ENCODE measurements around the gene CCBE1.

The CCBE1 gene

GRCh38 chr18:59612381-59612780 lies 84.8 kb downstream of the CCBE1 start:
- no peak for DNase-seq

DNA sequence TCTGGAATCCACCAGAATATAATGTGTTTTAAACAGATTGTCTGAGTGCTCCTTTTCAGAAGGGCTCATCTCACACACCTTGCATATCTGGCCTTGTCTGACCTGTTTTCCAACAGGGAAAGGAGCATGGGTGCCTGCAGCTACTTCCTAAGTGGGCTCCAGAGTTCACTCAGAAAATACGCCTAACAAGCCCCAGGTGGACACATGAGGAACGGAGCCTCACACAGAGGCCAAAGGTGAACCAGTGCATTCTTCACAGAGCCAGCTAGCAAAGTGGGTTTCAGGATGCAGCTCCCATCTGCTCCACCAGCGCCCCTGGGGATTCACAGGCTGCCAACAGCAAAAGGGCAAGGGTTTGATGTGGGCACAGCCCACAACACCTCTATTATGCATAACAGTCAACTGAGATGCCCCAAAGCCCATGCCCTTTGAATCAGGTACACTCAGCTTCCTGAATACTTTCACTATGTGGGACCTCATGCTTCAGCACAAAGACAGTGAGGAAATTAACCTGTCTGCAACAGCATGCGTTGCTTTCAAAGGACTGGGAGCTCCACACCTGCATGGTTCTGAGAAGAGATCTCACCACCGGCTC lies 86.6 kb downstream of the CCBE1 start:
- no peak for DNase-seq

- no peak for DNase-seq
Measured at GRCh38 chr18:59609654-59610053, 87.6 kb downstream of the CCBE1 start.

DNA sequence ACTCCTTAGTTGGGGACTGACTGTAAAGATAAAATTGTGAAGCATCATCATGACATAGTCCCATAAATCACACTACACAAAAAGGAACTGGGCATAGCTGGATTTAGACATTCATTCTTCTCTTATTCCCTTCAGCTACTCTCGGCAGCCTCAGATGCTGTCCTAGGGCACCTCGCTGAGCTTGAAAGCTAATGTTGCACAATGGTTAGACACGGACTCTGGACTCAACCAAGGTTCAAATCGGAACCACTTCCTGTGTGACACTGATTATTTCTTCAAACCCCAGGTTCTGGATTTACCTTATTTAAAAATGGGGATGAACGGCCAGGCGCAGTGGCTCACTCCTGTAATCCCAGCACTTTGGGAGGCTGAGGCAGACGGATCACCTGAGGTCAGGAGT lies 89.8 kb downstream of the CCBE1 start:
- DNase-seq = no peak

GRCh38 chr18:59607078-59607379 lies 90.2 kb downstream of the CCBE1 start:
- no peak for DNase-seq

DNA sequence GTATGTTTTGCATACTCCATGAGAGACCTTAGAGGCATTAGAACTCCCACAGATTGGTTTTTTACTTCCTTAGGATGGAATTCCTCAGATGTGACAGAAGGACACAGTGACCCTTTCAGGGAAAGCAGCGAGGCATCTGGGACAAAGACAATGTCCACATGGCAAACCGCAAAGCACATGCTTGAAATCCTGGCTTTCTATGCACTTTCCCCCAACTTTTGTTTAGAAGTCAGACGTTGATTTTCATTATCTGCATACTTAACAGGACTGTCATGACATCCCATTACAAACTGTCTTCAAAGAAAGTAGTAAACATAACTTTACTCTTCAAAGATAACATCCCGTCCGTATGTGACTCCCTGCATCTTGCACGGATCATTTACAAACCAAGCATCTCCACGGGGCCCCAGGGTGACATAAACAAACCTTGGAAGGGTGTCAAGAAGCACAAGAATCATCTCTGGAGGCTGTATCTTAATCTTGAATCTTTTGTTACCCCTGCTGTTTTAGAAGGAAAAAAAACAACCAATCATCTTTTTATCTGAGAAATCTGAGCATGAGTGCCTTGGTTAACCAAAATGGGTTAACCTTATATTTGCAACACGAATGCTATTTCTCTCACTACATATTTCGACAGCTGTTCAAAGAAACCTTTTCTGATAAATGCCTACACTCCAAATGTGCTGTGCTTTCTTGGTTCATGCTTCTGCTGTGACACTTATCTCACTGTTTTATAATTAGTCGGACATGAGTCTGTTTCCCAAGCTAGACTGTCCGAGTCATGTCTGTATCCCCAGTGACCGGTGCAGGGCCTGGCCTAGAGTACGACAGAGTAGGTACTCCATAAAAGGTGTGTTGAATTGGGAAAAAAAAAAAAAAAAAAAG lies 90.8 kb downstream of the CCBE1 start:
- no peak for DNase-seq

- no peak for DNase-seq
Measured at GRCh38 chr18:59605633-59606192, 91.5 kb downstream of the CCBE1 start.

DNA sequence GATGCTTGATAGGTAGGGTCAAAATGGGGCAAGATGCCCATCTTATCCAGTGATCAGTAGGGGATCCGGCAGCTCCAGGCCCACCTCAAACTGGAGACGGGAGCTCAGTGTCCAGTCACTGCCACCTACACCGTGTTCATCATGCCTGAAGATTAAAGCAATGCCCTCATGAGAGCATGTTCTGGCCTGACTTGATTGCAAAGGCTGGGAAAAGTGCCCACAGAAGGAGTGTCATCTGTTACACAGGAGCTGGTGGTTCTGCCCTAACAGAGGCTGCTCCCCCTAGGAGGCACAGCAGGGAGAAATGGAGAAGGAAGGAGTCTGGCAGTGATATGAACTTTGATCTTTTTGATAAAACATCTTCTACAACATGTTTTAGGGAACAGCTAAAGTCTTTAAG lies 92.3 kb downstream of the CCBE1 start:
- DNase-seq = no peak

- DNase-seq = no peak
Measured at GRCh38 chr18:59597049-59597448, 100.2 kb downstream of the CCBE1 start.

DNA sequence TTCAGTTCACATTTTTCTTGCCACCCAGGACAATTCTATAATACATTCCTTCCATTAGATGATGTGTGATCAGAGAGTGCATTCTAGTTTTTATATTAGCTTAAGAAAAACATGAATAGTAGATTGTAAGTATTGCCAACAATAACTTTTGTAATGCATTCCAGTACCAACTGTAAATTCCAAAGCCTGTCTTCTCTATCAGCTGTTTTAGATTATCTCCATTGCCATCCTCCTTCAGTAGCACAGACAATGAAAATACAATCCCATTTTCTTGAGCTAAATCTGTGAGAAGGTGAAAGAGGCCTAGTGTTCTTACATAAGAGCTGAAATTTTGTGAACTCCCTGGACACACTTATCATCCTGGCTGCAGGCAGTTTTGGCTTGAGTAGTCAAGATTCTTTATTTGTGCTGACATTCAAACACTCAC lies 103.9 kb downstream of the CCBE1 start:
- no peak for DNase-seq

DNA sequence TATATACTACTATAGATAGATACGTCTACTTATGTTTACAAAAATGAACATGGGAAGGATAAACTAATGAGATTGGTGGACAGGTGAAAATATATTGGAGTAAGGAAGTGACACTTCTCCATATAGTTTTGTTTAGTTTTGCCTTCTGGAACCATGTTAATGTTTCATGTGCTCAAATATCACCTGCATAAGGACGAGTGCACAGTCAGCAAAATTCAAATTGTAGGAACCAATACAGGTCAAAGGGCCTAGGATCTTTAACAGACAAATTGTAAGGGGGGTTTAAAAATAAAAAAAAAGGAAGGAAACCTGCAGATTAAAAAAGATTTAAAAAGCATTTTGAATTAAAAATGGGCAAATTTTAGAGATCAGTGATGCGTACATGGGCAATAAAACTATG lies 104.6 kb downstream of the CCBE1 start:
- DNase-seq = no peak

DNA sequence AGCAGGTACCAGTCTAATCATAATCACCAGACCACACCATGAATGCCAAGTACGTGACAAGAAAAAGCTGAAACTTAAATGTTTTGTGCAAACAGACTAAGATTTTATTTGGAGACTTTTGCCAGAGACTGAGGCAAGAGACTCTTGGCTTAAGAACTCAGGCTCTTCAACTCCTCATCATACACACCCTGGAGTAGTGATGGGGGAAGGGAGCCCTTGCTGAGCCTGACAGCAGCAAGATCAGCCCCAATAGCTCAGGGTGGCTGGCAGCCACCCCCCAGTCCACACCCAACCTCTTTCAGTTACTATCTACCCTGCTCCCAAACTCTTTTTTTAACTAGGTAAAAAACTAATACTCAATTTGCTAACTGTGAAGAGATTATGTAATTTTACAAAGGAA lies 114.8 kb downstream of the CCBE1 start:
- DNase-seq = no peak

DNA sequence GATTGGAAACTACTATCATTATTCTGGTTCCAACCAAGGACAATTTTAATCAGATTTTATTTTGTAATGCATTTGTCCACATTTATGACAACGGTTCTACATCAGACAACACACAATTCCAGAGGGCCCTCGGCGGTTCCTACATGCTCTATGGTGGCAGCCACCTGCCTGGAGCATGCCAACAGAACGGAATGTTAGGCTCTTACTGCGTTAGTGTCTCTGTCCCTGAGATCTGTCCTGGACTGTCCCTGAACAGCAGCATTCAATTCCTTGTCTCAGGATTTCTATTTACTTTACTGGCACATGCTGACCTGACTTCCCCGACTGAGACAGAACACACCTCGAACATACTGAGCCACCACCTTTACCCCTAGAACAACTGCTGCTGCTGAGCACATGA lies 117.7 kb downstream of the CCBE1 start:
- DNase-seq = no peak

- DNase-seq = no peak
Measured at GRCh38 chr18:59577386-59577655, 119.9 kb downstream of the CCBE1 start.

DNA sequence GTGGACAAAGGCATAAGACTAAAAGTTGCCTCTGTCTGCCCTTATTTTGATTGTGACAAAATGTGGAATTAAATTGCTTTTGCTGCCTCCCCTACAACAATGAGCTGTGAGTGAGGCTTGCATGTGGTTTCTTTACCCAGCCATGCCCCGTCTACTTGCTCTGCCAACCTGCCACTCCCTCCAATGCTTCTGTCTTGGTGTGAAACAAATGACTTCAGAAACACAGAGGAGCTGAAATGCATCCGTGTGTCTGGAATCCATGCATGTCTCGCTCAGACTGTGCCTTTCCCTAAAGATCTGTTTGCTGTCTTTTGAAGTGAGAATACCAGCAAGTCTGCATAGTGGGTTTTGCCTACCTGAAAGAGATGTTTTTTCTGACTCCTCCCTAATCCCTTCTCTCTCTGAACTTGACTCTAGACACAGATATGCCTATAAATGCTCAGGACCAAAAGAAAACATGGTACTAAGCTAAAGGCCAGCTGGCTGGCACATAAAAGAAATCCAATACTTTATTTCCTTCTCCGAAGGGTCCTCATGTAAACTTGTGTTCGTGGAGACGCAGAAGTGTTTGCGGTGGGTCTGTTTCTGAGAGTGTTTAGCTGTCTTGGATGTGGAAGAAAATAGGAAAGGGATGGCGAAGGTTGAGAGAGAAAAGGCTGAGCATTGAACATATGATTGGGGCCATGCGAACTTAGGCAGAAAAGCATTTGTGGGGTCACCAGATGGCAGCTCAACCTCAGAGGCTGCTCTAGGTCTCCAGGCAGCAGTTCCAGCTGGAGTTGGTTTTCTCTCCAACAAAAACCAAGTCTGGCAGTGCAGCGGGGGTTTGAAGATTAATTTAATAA lies 120.5 kb downstream of the CCBE1 start:
- DNase-seq = no peak

DNA sequence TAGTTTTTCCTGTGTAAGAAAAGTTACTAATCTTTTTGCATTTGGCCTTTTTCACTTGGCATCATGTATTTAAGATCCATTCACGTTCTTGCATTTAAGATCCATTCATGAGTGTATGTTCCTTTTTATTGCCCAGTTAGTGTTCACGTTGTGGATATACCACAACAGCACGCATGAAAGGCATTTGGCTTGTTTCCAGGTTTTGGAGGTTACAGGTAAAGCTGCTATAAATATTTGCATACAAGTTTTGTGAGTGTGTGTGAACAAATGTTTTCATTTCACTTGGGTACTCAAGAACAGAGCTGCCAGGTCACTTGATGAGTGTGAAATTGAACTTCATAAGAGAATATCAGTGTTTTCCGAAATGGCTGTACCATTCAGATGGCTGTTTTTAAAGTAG lies 121.2 kb downstream of the CCBE1 start:
- DNase-seq = no peak

- DNase-seq = no peak
Measured at GRCh38 chr18:59573962-59574361, 123.3 kb downstream of the CCBE1 start.

DNA sequence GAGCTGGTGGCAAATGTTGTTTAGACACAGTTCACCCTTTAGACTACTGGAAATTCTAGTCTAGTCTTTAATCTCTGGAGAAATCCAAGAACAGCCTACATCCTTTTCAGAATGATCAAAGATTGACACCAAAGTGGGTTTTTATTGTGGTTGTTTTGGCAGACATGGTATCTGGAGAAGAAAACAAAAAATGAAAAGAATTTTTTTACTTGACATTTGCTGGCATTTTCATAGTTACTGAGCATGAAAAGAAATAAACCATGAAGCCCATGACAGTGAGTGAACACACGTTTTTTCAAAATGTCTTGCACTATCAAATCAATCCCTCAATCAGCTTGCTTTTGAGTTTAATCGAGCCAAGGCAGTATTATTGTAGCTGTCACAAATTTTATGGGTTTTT lies 125.3 kb downstream of the CCBE1 start:
- no peak for DNase-seq

- no peak for DNase-seq
Measured at GRCh38 chr18:59570796-59571195, 126.4 kb downstream of the CCBE1 start.

DNA sequence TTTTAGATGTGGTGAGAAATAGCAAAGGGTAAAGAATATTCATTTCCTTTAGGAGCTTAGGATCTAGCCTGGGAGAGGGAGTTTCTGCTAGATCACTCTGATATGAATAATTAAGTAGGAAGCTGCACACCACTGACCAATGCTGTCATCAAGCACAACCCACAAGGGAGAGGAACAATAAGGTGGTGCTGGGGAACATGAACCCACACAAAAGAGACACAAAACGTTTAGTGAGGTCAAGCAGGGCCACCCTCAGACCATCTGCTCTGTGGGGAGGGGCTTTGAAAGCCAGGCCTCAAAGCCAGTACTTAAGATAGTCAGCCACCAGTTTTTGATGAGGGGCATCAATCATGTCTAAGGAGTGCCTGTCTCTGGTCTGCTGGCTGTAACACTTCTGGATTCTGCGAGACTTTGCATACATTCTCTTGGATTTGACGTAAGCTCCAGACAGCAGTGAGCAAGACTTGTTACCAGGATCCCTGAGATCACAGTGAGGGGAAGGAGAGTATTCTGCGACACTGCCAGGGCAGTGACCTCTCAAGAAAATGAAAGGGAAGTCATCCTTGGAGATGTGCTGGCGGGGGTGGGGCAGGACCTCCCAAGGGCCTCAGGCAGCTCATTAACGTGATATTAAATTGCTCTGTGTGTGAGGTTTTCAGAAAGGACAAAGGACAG lies 127.0 kb downstream of the CCBE1 start:
- DNase-seq = no peak

- DNase-seq = no peak
Measured at GRCh38 chr18:59569390-59569791, 127.8 kb downstream of the CCBE1 start.

- DNase-seq = no peak
Measured at GRCh38 chr18:59567431-59567830, 129.8 kb downstream of the CCBE1 start.

DNA sequence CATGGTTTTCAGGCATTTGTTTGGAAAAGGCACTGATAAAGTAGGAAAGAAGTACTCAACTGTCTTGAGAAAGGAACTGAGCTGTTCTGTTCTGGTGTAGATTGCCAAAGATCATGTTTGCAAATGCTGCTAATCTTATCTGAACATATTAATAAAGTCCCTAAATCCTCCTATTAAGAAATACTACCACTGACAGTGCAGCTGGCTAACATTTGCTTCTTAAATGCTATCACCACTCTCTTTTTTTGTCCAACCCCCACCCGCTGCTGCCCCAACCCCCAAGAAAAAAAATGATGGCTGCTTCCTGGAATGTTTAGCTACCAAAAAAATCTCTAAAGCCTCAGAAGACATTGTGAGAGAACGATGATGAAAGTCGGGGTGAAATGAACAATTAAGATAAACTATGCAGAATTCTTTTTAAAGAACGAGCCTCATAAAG lies 130.7 kb downstream of the CCBE1 start:
- no peak for DNase-seq

All from activated naive CD4-positive, alpha-beta T cell treated with Interleukin-2 at 50 U/mL for 16 hours (primary cell).